Measurements from ENCODE around the gene BRD2.

GRCh38 chr6:32940656-32941213 is 27.7 kb upstream of the BRD2 start, which contains the start of gene HLA-DMB:
- no peak for TF ChIP-seq CTCF (IDR thresholded peaks at IDR 0.05)
- TF ChIP-seq POLR2A (IDR thresholded peaks at IDR 0.05): peak in 1 of 2 donors; percentile 28
- TF ChIP-seq POLR2AphosphoS5 (IDR thresholded peaks at IDR 0.05): no peak
- TF ChIP-seq EP300 (IDR thresholded peaks at IDR 0.05): no peak
